ENCODE data around the gene ALDH1L1.

Gene ALDH1L1

GRCh38 chr3:126119976-126120375, 60.4 kb downstream of the ALDH1L1 start:
- no peak for DNase-seq (ENCODE audit: low read depth)

GRCh38 chr3:126119008-126119675, 61.2 kb downstream of the ALDH1L1 start:
- no peak for DNase-seq (ENCODE audit: low read depth)

- DNase-seq (ENCODE audit: low read depth), result no peak
Observed at GRCh38 chr3:126118591-126118990, 61.8 kb downstream of the ALDH1L1 start.

GRCh38 chr3:126117786-126118185, 62.6 kb downstream of the ALDH1L1 start:
- no peak for DNase-seq (ENCODE audit: low read depth)

GRCh38 chr3:126117212-126117611, 63.2 kb downstream of the ALDH1L1 start:
- DNase-seq (ENCODE audit: low read depth), result no peak

GRCh38 chr3:126116526-126116925, 63.9 kb downstream of the ALDH1L1 start:
- DNase-seq (ENCODE audit: low read depth), result no peak

GRCh38 chr3:126114443-126115386, 65.7 kb downstream of the ALDH1L1 start:
- DNase-seq (ENCODE audit: low read depth), result no peak

GRCh38 chr3:126113733-126114442, 66.5 kb downstream of the ALDH1L1 start:
- no peak for DNase-seq (ENCODE audit: low read depth)

- DNase-seq (ENCODE audit: low read depth), result no peak
Observed at GRCh38 chr3:126113238-126113555, 67.2 kb downstream of the ALDH1L1 start.

- no peak for DNase-seq (ENCODE audit: low read depth)
Observed at GRCh38 chr3:126112531-126113237, 67.7 kb downstream of the ALDH1L1 start.

- DNase-seq (ENCODE audit: low read depth), result no peak
Observed at GRCh38 chr3:126111566-126112475, 68.6 kb downstream of the ALDH1L1 start.

- DNase-seq (ENCODE audit: low read depth), result no peak
Observed at GRCh38 chr3:126111126-126111551, 69.2 kb downstream of the ALDH1L1 start.

GRCh38 chr3:126110431-126111125, 69.8 kb downstream of the ALDH1L1 start:
- no peak for DNase-seq (ENCODE audit: low read depth)

GRCh38 chr3:126109880-126110235, 70.5 kb downstream of the ALDH1L1 start:
- DNase-seq (ENCODE audit: low read depth), result no peak

GRCh38 chr3:126109146-126109879, 71.1 kb downstream of the ALDH1L1 start:
- no peak for DNase-seq (ENCODE audit: low read depth)

- no peak for DNase-seq (ENCODE audit: low read depth)
Observed at GRCh38 chr3:126108676-126109050, 71.7 kb downstream of the ALDH1L1 start.

- DNase-seq (ENCODE audit: low read depth), result no peak
Observed at GRCh38 chr3:126107957-126108675, 72.3 kb downstream of the ALDH1L1 start.

GRCh38 chr3:126107203-126107939, 73.0 kb downstream of the ALDH1L1 start:
- DNase-seq (ENCODE audit: low read depth), result no peak

Measured in activated T-cell treated with anti-CD3 and anti-CD28 coated beads for 1 hour (primary cell).